Stimulated activated CD8-positive, alpha-beta memory T cell treated with anti-CD3 and anti-CD28 coated beads, Interleukin-4, amount 100 ng/mL, for 48 hours (primary cell): ENCODE measurements around the gene NIPBL.
"Not testable (repeated sequence)": the region's sequence is repeated elsewhere in the genome, so short reads cannot be mapped to it uniquely, and the experiment has no call there.

Source experiments
- DNase-seq: peaks from one replicate; pipeline ENCODE4 v3.0.0-alpha.2; 2020

NIPBL gene

GRCh38 chr5:36908544-36909260, 32.1 kb downstream of the NIPBL start:
- DNase-seq = no peak

GRCh38 chr5:36915653-36916052, 39.1 kb downstream of the NIPBL start:
- no peak for DNase-seq

DNA sequence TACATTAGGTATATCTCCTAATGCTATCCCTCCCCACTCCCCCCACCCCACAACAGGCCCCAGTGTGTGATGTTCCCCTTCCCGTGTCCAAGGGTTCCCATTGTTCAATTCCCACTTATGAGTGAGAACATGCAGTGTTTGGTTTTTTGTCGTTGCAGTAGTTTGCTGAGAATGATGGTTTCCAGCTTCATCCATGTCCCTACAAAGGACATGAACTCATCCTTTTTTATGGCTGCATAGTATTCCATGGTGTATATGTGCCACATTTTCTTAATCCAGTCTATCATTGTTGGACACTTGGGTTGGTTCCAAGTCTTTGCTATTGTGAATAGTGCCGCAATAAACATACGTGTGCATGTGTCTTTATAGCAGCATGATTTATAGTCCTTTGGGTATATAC, 40.0 kb downstream of the NIPBL start:
- not testable (repeated sequence) for DNase-seq

- not testable (repeated sequence) for DNase-seq
Observed at GRCh38 chr5:36917358-36917757, 40.8 kb downstream of the NIPBL start.

DNA sequence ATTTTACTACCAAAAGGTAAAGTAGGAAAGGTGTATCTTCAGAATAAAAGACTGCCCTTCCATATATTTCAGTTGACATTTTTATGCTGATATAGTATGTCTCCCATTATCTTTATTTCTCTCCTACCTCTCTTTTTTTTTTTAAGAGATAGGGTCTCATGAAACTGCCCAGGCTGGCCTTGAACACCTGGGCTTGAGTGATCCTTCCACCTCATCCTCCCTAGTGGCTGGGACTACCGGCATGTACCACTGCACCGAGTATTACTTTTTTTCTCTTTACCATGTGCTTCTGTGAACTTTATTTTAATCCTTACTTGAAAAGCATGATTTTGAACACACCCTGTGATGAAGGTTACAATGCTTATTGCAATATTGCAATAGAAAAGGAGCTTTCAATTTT, 42.7 kb downstream of the NIPBL start:
- no peak for DNase-seq

- DNase-seq = no peak
Observed at GRCh38 chr5:36919650-36920049, 43.1 kb downstream of the NIPBL start.

DNA sequence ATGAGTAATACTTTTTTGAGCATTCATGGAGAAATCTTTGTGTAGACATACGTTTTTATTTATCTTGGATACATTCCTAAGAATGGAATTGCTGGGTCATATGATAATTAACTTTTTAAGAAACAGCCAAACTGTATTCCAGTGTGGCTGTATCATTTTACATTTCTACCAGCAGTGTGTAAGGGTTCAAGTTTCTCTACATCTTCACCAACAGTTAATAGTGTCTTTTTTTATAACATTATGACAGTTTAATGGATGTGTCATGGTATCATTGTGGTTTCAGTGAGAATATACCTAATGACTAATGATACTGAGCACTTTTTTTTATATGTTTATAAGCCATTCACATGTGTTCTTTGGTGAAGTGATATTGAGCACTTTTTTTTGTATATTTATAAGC, 52.4 kb downstream of the NIPBL start:
- no peak for DNase-seq

GRCh38 chr5:36929438-36929837, 52.9 kb downstream of the NIPBL start:
- no peak for DNase-seq

DNA sequence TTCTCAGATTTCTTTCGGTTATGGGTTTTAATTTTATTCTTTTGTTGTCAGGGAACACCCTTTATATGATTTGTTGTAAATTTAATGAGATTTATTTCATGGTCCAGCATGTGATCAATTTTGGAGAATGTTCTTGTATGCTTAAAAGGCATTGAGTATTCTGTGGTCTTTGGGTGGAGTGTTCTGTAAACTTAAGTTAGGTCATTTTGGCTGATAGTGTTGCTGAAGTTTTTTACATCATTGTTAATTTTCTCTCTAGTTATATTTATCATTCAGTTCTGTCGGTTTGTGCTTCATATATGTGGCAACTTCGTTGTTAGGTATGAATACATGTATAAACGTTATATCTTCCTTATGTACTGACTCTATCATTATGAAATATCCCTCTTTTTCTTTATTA, 55.5 kb downstream of the NIPBL start:
- no peak for DNase-seq

- DNase-seq = no peak
Observed at GRCh38 chr5:36932699-36933098, 56.1 kb downstream of the NIPBL start.

- no peak for DNase-seq
Observed at GRCh38 chr5:36934740-36935356, 58.3 kb downstream of the NIPBL start.

DNA sequence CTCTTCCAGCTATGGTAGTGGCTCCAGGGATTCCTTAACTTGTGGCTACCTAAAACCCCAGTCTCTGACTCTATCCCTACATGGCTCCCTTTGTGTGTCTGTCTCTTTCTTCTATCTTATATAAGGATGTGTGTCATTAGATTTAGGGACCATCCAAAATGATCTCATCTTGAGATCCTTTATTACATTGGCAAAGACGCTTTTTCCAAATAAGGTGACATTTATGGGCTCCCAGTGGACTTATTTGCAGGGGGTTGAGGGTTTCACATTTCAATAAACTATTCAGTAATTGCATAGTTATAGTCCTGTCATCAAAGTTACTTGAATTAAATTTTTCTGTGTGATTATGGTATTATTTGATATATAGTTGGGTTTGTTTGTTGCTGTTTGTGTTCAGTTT, 59.2 kb downstream of the NIPBL start:
- no peak for DNase-seq

DNA sequence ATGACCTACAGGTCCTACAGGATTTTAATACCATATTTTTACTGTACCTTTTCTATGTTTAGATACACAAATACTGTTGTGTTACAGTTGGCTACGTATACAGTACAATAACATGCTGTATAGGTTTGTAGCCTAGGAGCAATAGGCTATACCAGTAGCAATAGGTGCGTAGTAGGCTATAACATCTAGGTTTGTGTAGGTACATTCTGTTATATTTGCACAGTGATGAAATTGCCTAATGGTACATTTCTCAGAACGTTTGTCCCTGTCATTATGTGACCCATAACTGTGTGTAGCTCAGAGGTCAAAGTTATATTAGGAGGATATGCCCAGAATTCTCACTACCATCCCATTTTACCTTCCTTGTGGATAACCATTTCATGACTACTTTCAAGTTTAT, 59.7 kb downstream of the NIPBL start:
- DNase-seq = no peak

DNA sequence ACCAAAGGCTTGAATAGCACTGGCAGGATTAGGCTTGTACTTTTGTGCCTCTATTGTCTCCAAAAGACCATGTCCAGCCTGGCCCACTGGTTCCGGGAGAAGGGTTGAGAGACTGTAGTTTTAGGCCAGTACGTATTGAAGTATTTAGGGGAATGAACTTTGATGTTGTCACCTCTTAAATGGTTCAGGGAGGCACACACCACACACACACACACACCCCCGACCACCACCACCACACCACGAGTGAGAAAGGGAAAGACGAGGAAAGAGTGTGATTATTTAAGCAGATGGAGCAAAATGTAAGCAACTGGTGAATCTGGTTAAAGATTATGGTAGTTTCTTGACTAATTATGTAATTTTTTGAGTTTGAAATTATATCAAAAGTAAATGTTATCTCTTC, 61.6 kb downstream of the NIPBL start:
- DNase-seq = no peak

- DNase-seq = no peak
Observed at GRCh38 chr5:36939969-36940858, 63.6 kb downstream of the NIPBL start.

GRCh38 chr5:36943584-36943983, 67.0 kb downstream of the NIPBL start:
- DNase-seq = no peak

DNA sequence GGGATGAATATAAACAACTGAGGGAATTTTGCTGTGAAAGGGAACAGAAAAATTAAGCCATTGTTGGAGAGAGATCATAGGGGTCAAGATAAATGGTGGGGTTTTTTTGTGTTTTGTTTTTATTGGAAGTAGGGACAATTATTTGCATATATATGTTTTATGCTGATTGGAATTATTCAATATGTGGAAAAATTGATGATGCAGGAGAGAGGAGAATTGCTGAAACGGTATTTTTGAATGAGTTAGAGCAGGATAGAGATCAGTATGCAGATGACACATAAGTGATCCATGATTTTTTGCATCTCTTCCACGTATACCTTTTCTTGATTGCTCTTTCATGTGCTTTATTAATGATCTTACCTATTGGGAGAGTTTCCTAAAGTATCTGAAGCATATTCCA, 67.5 kb downstream of the NIPBL start:
- DNase-seq = no peak

DNA sequence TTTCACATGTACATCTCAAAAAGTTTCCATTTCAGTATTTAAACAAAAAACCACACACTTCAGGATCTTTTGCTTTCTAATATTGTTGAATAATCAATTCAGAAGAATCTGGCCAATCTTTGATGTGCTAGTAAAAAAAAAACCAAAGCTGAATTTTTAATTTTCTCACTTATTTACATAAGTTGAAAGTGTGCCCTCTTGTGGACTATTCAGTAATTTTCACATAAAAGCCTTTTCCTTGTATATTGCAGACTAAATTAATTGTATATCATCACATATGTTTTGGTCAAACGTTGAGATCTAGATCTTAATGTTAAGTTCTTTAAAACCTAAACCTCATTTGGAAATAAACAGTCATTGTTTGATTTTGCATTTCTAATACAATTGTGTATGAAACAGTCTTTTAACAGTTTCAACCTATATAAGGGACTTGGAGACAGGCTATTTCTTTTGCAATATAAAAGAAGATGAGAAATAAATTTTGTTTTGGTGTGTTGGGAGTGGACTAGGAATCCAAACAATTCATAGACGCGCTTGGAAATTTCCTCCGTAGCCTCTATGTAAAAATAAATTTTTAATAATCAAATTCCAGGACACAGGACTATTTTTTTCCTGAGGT, 68.1 kb downstream of the NIPBL start:
- DNase-seq = no peak

- no peak for DNase-seq
Observed at GRCh38 chr5:36945687-36946086, 69.1 kb downstream of the NIPBL start.

DNA sequence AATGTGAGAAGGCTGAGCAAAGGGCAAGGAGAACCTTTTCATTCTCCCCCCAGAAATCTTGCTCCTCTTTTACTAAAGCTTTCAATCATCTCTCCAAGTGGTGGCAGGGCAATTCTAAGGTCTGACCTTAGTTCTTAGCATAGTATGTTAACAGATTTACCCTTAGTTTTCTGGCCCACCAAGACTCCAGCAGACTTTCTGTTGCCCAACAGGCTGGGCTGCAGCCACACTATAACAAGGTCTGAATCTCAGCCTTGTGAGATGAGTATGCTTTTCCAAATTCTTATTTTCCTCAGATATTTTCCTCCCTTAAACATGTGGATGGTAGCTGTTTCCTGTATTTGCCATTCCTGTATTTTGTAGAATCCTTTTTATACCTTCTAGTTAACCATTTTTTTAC, 69.5 kb downstream of the NIPBL start:
- DNase-seq = no peak

GRCh38 chr5:36948041-36948440, 71.5 kb downstream of the NIPBL start:
- DNase-seq = no peak

GRCh38 chr5:36948650-36949049, 72.1 kb downstream of the NIPBL start:
- DNase-seq = no peak

DNA sequence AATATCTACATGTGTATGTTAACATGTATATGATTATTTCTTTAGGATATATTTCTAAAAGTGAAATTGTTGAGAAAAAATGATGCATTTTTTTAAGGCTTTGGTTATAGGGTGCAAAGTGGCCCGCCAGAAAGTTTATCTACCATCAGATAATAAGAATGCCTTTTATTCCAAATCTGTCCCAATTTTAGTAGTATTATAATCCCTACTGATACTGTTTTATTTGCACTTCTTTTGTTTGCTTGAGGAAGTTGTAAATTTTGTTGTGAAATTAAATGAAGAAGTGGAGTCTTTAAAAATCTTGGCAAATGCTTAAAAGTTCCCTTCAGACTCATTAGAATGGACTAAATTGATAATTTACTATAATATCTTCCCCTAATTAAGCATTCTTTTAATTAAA, 73.0 kb downstream of the NIPBL start:
- DNase-seq = no peak
